H1 (cell line): ENCODE results near the gene LRRC41. TPM values are rescaled to one million over a fixed set of nuclear protein-coding genes. Genes with fewer than 3 reads are reported as not detected.
A peak's percentile ranks its signal among the peaks of the same experiment; 100 is the strongest.
"Not testable (repeated sequence)": the region's sequence is repeated elsewhere in the genome, so short reads cannot be mapped to it uniquely, and the experiment has no call there.

Source experiments
- CTCF ChIA-PET: fragments of 300-600 bp; sonication (Branson Sonifier 250); formaldehyde crosslinking; loops from one replicate; lab custom pipeline; 2021; ENCODE audit not compliant: partially characterized antibody; lab: Charles Lee
- POLR2A ChIA-PET: fragments of 300-600 bp; sonication (Branson Sonifier 250); formaldehyde crosslinking; loops from one replicate; lab custom pipeline; 2021; ENCODE audit warnings: inconsistent platforms; ENCODE audit not compliant: partially characterized antibody; lab: Charles Lee
- DNase-seq, 2 experiments: peaks; one replicate each; pipeline versions ENCODE4 v3.0.0 to v3.0.0-alpha.2; 2010 to 2022; ENCODE audit warnings: low spot score in 2 of 2, low read depth in 1 of 2, mixed read lengths in 1 of 2
- FAIRE-seq: peaks from 2 replicates; lab custom pipeline; 2011; peaks lifted over from hg19 to GRCh38; lab: Jason Lieb, UNC
- H2AFZ ChIP-seq: 2 replicates; pipeline ENCODE4 v1.8.1; 2012; ENCODE audit warnings: low read length, inconsistent platforms
- H2AK5ac ChIP-seq: 2 replicates; pipeline ENCODE4 v1.6.1; 2013; ENCODE audit warnings: low read depth, low read length
- H2BK120ac ChIP-seq: replicated peaks from 2 replicates; pipeline ENCODE3; 2013; ENCODE audit warnings: low read depth, low read length, inconsistent platforms
- H2BK12ac ChIP-seq: 2 replicates; pipeline ENCODE4 v1.6.1; 2013; ENCODE audit warnings: low read depth, low read length
- H2BK15ac ChIP-seq: 2 replicates; pipeline ENCODE4 v1.6.1; 2013; ENCODE audit warnings: low read length
- H2BK20ac ChIP-seq: 2 replicates; pipeline ENCODE4 v1.6.1; 2013; ENCODE audit warnings: low read length
- H2BK5ac ChIP-seq: 2 replicates; pipeline ENCODE4 v1.6.1; 2013; ENCODE audit warnings: low read depth, low read length
- H3K14ac ChIP-seq: 2 replicates; pipeline ENCODE4 v1.6.1; 2013; ENCODE audit warnings: inconsistent platforms; ENCODE audit not compliant: insufficient read length
- H3K18ac ChIP-seq: 2 replicates; pipeline ENCODE4 v1.6.1; 2013; ENCODE audit warnings: low read length; ENCODE audit errors: extremely low read depth
- H3K23ac ChIP-seq: 2 replicates; pipeline ENCODE4 v1.6.1; 2013; ENCODE audit warnings: inconsistent platforms; ENCODE audit not compliant: insufficient read length
- H3K23me2 ChIP-seq: 2 replicates; pipeline ENCODE4 v1.6.1; 2013; ENCODE audit warnings: low read depth, low read length
- H3K27ac ChIP-seq: 2 replicates; pipeline ENCODE4 v1.6.1; 2011; ENCODE audit warnings: low read depth, low read length, inconsistent platforms
- H3K27me3 ChIP-seq, 4 experiments: replicated peaks in 1 of 4; 1 replicate in 1 of 4; 2 replicates in 3 of 4; pipeline versions ENCODE4 v1.6.1 to v1.8.1; 2011 to 2013; ENCODE audit warnings: low read length in 3 of 4, mild to moderate bottlenecking in 3 of 4, inconsistent platforms in 2 of 4, mixed read lengths in 2 of 4, moderate library complexity in 1 of 4; ENCODE audit not compliant: control insufficient read depth in 3 of 4, insufficient read depth in 3 of 4; ENCODE audit errors: extremely low read depth in 1 of 4
- H3K36me3 ChIP-seq, 4 experiments: 2 replicates each; pipeline versions ENCODE4 v1.6.1 to v1.8.1; 2011 to 2013; ENCODE audit warnings: mild to moderate bottlenecking in 4 of 4, low read length in 3 of 4, moderate library complexity in 2 of 4, control low read depth in 1 of 4, inconsistent platforms in 1 of 4; ENCODE audit not compliant: insufficient read depth in 4 of 4, control insufficient read depth in 2 of 4
- H3K4ac ChIP-seq: replicated peaks from 2 replicates; pipeline ENCODE3; 2013; ENCODE audit warnings: low read length, low read depth, mixed read lengths, inconsistent platforms; ENCODE audit not compliant: insufficient read length
- H3K4me1 ChIP-seq, 4 experiments: replicated peaks in 1 of 4; 1 replicate in 1 of 4; 2 replicates in 3 of 4; pipeline versions ENCODE4 v1.6.1 to v1.8.1; 2011 to 2013; ENCODE audit warnings: low read length in 3 of 4, inconsistent platforms in 2 of 4, mixed read lengths in 1 of 4; ENCODE audit not compliant: insufficient read depth in 4 of 4, control insufficient read depth in 3 of 4
- H3K4me2 ChIP-seq, 2 experiments: 2 replicates each; pipeline versions ENCODE4 v1.6.1 to v1.8.1; 2011 to 2013; ENCODE audit warnings: low read depth in 2 of 2, low read length in 2 of 2, control low read depth in 1 of 2, inconsistent platforms in 1 of 2, mild to moderate bottlenecking in 1 of 2; ENCODE audit not compliant: insufficient read depth in 1 of 2
- H3K4me3 ChIP-seq, 4 experiments: fragments of 200-600, 300-600 bp in 1 of 4; sonication (generic), shearing (Covaris generic), sonication (Bioruptor Twin) in 1 of 4; 2 replicates each; pipeline versions ENCODE4 v1.5.1 to v1.8.1; 2011 to 2016; ENCODE audit warnings: low read length in 4 of 4, low read depth in 3 of 4, control low read depth in 2 of 4, inconsistent platforms in 2 of 4, mild to moderate bottlenecking in 2 of 4, mixed read lengths in 1 of 4, moderate library complexity in 1 of 4; ENCODE audit not compliant: insufficient read depth in 2 of 4; ENCODE audit errors: extremely low read depth in 1 of 4
- H3K56ac ChIP-seq: replicated peaks from 2 replicates; pipeline ENCODE3; 2013; ENCODE audit warnings: low read depth, mild to moderate bottlenecking, mixed read lengths, low read length, inconsistent platforms; ENCODE audit not compliant: insufficient read length
- H3K79me1 ChIP-seq: 2 replicates; pipeline ENCODE4 v1.6.1; 2013; ENCODE audit warnings: low read depth, low read length, control low read depth
- H3K79me2 ChIP-seq, 2 experiments: 2 replicates each; pipeline versions ENCODE4 v1.6.1 to v1.8.1; 2012 to 2013; ENCODE audit warnings: low read length in 2 of 2, mild to moderate bottlenecking in 2 of 2, inconsistent platforms in 1 of 2; ENCODE audit not compliant: insufficient read depth in 2 of 2, control insufficient read depth in 1 of 2
- H3K9ac ChIP-seq, 4 experiments: replicated peaks in 1 of 4; 1 replicate in 1 of 4; 2 replicates in 3 of 4; pipeline versions ENCODE4 v1.6.1 to v1.8.1; 2011 to 2013; ENCODE audit warnings: low read depth in 3 of 4, low read length in 3 of 4, control low read depth in 2 of 4, mild to moderate bottlenecking in 2 of 4, moderate library complexity in 2 of 4, inconsistent platforms in 1 of 4; ENCODE audit errors: extremely low read depth in 1 of 4
- H3K9me3 ChIP-seq, 2 experiments: 2 replicates each; pipeline versions ENCODE4 v1.6.1 to v1.8.1; 2012 to 2013; ENCODE audit warnings: mild to moderate bottlenecking in 2 of 2, moderate library complexity in 2 of 2, control low read depth in 1 of 2, inconsistent platforms in 1 of 2, low read depth in 1 of 2, low read length in 1 of 2, mixed read lengths in 1 of 2; ENCODE audit not compliant: insufficient read depth in 2 of 2
- H4K20me1 ChIP-seq, 2 experiments: replicated peaks in 1 of 2; 2 replicates each; pipeline versions ENCODE3 to v1.8.1; 2011 to 2013; ENCODE audit warnings: inconsistent platforms in 2 of 2, low read length in 2 of 2, mild to moderate bottlenecking in 1 of 2; ENCODE audit not compliant: insufficient read depth in 2 of 2, control insufficient read depth in 1 of 2
- H4K5ac ChIP-seq: 2 replicates; pipeline ENCODE4 v1.6.1; 2013; ENCODE audit warnings: low read length, low read depth, mixed read lengths, inconsistent platforms; ENCODE audit not compliant: insufficient read length
- H4K8ac ChIP-seq: 2 replicates; pipeline ENCODE4 v1.8.0; 2013; ENCODE audit warnings: mild to moderate bottlenecking, moderate library complexity, low read length, inconsistent platforms; ENCODE audit not compliant: insufficient read depth; ENCODE audit errors: extremely low read depth
- H4K91ac ChIP-seq: replicated peaks from 2 replicates; pipeline ENCODE3; 2013; ENCODE audit warnings: low read length, mixed read lengths, inconsistent platforms; ENCODE audit not compliant: insufficient read length
- ATF2 ChIP-seq: IDR thresholded peaks from 2 replicates; pipeline ENCODE4 v1.6.1; 2012; ENCODE audit warnings: low read length, inconsistent platforms
- BRCA1 ChIP-seq: IDR thresholded peaks from 2 replicates; pipeline ENCODE4 v1.6.1; 2012; ENCODE audit warnings: low read depth, low read length, improper control_type of control experiment
- HDAC2 ChIP-seq, 2 experiments: fragments of 300-600 bp in 1 of 2; sonication (generic) in 1 of 2; IDR thresholded peaks; 2 replicates each; pipeline ENCODE4 v1.6.1; 2011 to 2012; ENCODE audit warnings: low read depth in 2 of 2, low read length in 2 of 2, mild to moderate bottlenecking in 2 of 2, moderate library complexity in 2 of 2, borderline replicate concordance in 1 of 2, inconsistent platforms in 1 of 2
- JUND ChIP-seq: IDR thresholded peaks from 2 replicates; pipeline ENCODE4 v1.6.1; 2011; ENCODE audit warnings: mild to moderate bottlenecking, improper control_type of control experiment, low read length
- KDM1A ChIP-seq: fragments of 200-600, 300-600 bp; sonication (generic); IDR thresholded peaks from 2 replicates; pipeline ENCODE4 v1.7.1; 2016; ENCODE audit warnings: mild to moderate bottlenecking, low read length, borderline replicate concordance
- KDM4A ChIP-seq: IDR thresholded peaks from one replicate; pipeline ENCODE4 v1.7.1; 2012; ENCODE audit warnings: low read depth, mild to moderate bottlenecking, moderate library complexity, low read length, inconsistent platforms; ENCODE audit not compliant: severe bottlenecking
- NANOG ChIP-seq: IDR thresholded peaks from 2 replicates; pipeline ENCODE4 v1.6.1; 2011; ENCODE audit warnings: low read length, low read depth, mild to moderate bottlenecking, inconsistent platforms; ENCODE audit not compliant: insufficient read depth, poor library complexity, severe bottlenecking
- RXRA ChIP-seq: IDR thresholded peaks from 2 replicates; pipeline ENCODE4 v1.6.1; 2011; ENCODE audit warnings: low read depth, mild to moderate bottlenecking, low read length, moderate library complexity; ENCODE audit not compliant: insufficient read depth
- TAF1 ChIP-seq: IDR thresholded peaks from 2 replicates; pipeline ENCODE4 v1.6.1; 2011; ENCODE audit warnings: mild to moderate bottlenecking, low read depth, low read length
- TCF12 ChIP-seq: IDR thresholded peaks from 2 replicates; pipeline ENCODE4 v1.6.1; 2011; ENCODE audit warnings: low read depth, mild to moderate bottlenecking, low read length
- WGBS, 2 experiments: shearing (Covaris generic) in 1 of 2; methylation state at CpG; one replicate each; pipeline versions ENCODE4 v1.1.6 to v1.1.7; 2013 to 2015; ENCODE audit warnings: low lambda C conversion rate in 2 of 2, mixed read lengths in 2 of 2, inconsistent platforms in 1 of 2, low coverage in 1 of 2, missing lambda C conversion rate in 1 of 2; ENCODE audit not compliant: insufficient replicate concordance in 2 of 2, insufficient coverage in 1 of 2, insufficient read length in 1 of 2; ENCODE audit errors: extremely low coverage in 1 of 2, missing lambda C conversion rate in 1 of 2; 5-methylcytosine and 5-hydroxymethylcytosine counted together
- polyA plus RNA-seq, 7 experiments: library from polyadenylated mRNA; depleted of rRNA in 3 of 7; stranded (reverse) in 5 of 7; unstranded in 2 of 7; fragments of >200 nt in 5 of 7; fragments of 200-250 nt in 2 of 7; gene quantifications; 1 replicate in 5 of 7; 2 replicates in 1 of 7; 4 replicates in 1 of 7; pipeline versions ENCODE4 v1.2.1 to v1.2.3, GENCODE V29; 2011 to 2013; ENCODE audit warnings: missing spikeins in 2 of 7, mixed read lengths in 2 of 7
- total RNA-seq: library from RNA; stranded (reverse); fragmentation: NEBNext Ultra II Directional; extraction: Animal tissue kit (Norgen Biotek cat#: 25700); gene quantifications from 2 replicates; pipeline ENCODE4 v1.2.1, GENCODE V29; 2021

The LRRC41 gene
- total and polyA plus RNA-seq, 2 of the 8 experiments (the other 6 are each of a cell fraction or from before 2014, with no cell fraction given) = 36.8 to 51.2 TPM

DNA sequence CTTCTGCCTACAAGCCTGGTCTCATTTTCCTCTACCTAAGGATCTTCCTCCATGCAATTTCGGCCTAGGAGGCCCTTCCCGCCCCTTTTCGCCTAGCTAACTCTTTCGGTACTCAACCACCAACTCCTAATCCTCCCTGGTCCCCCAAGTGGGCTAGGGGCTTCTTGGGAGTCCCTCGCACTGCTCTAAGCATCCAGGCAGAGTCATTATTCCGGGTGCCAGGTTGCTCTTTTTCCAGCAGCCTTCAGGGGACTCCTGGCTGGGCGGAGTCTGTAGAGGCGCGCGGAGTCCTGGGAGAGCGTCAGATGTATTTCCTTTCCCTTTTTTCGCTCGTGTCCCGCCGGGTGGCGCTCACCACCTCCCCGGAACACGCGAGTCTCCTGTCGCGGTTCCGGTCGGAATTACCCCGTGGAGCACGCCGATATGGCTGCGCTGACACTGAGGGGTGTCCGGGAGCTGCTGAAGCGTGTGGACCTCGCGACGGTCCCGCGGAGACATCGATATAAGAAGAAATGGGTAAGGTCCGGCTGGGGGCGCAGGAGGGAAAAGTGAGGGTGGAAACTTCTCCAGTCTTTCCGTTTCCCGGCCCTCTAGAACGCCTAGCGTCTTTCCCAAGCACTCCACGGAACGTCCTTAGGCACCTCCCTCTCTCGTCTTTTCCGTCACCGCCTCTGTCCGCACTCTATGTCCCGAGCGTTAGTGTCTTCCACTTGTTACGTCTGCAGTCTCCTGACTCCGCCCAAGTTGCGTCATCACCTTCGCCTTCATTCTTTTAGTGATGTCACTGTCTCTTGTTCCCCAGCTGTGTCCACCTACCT lies 37.2 kb upstream of the LRRC41 start, which contains the start of gene NSUN4 (continued):
- TF ChIP-seq ATF2 (peak; percentile 82; the same call in 1 of the 2 replicates), HDAC2 (IDR thresholded peaks at IDR 0.05; ENCODE audit: borderline replicate concordance in 1 of 2, low read depth in 2 of 2, low read length in 2 of 2) (peak; percentile 90 to 95; a peak in 3 of 4 replicates), KDM1A (no peak), RXRA (no peak), TCF12 (no peak), JUND (peak; percentile 75; the same call in 1 of the 2 replicates), TAF1 (peak; percentile 92), BRCA1 (no peak), NANOG (no peak), KDM4A (peak; percentile 65)

DNA sequence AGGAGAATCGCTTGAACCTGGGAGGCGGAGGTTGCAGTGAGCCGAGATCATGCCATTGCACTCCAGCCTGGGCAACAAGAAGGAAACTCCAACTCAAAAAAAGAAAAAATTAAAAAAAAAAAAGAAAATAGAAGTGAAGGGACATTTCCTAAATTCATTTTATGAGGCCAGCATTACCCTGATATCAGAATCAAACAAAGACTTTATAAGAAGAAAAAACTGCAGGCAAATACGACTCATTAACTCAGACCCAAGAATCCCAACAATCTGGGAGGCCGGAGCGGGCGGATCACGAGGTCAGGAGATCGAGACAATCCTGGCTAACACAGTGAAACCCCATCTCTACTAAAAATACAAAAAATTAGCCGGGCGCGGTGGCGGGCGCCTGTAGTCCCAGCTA lies 34.0 kb upstream of the LRRC41 start:
- not testable (repeated sequence) for H3K4ac ChIP-seq, FAIRE-seq, H3K36me3 ChIP-seq

More for the DNA sequence above, 34.0 kb upstream of the LRRC41 start:
- H3K14ac ChIP-seq, H3K79me2 ChIP-seq, H3K9ac ChIP-seq, H3K27ac ChIP-seq, H4K5ac ChIP-seq, H2BK5ac ChIP-seq, H3K18ac ChIP-seq, H3K4me1 ChIP-seq, H2AFZ ChIP-seq, H3K9me3 ChIP-seq, H3K79me1 ChIP-seq, H2BK120ac ChIP-seq, H4K20me1 ChIP-seq, H3K56ac ChIP-seq, H3K4me2 ChIP-seq, H4K8ac ChIP-seq, POLR2A ChIA-PET, H3K4me3 ChIP-seq, H4K91ac ChIP-seq, CTCF ChIA-PET, H3K23me2 ChIP-seq, H2BK20ac ChIP-seq, H3K23ac ChIP-seq, H2BK12ac ChIP-seq, DNase-seq, H2AK5ac ChIP-seq, H3K27me3 ChIP-seq, H2BK15ac ChIP-seq: not testable (repeated sequence)
- 96% methylated on average over 6 of the region's 14 CpGs; no CpG with 5 or more reads in 1 of the 2 experiments for WGBS, 2 experiments
